Activated CD4-positive, alpha-beta memory T cell treated with anti-CD3 and anti-CD28 coated beads, Interleukin-2, amount 10 ng/mL, durations not matched to agents 7 days and 5 days (primary cell): Measurements from ENCODE around the gene FSD1. TPM values are rescaled to one million over a fixed set of nuclear protein-coding genes. Genes with fewer than 3 reads are reported as not detected.

ENCODE experiments used
- CTCF ChIA-PET: fragments of 350-600 bp; sonication (Branson Sonifier 250); formaldehyde crosslinking; loops from one replicate; lab custom pipeline; 2021; ENCODE audit warnings: antibody characterized with exemption, inconsistent platforms; lab: Charles Lee
- POLR2A ChIA-PET: fragments of 350-600 bp; sonication (Branson Sonifier 250); formaldehyde crosslinking; loops from one replicate; lab custom pipeline; 2021; ENCODE audit warnings: antibody characterized with exemption; lab: Charles Lee
- DNase-seq: peaks from one replicate; pipeline ENCODE4 v3.0.0-alpha.2; 2020
- H3K27ac Mint-ChIP-seq: one replicate; pipeline ENCODE4 v1.8.0; 2021; ENCODE audit warnings: mild to moderate bottlenecking, mixed read lengths
- H3K27me3 Mint-ChIP-seq: one replicate; pipeline ENCODE4 v1.8.0; 2021; ENCODE audit warnings: mixed read lengths
- H3K36me3 Mint-ChIP-seq: one replicate; pipeline ENCODE4 v1.8.0; 2021; ENCODE audit warnings: low read depth, mixed read lengths
- H3K4me1 Mint-ChIP-seq: one replicate; pipeline ENCODE4 v1.8.0; 2021; ENCODE audit warnings: mixed read lengths
- H3K4me3 Mint-ChIP-seq: one replicate; pipeline ENCODE4 v1.8.0; 2021; ENCODE audit warnings: mild to moderate bottlenecking, mixed read lengths
- H3K9me3 Mint-ChIP-seq: one replicate; pipeline ENCODE4 v1.8.0; 2021; ENCODE audit warnings: mixed read lengths
- total RNA-seq, 2 experiments: library from RNA; stranded (reverse); gene quantifications; one replicate each; pipeline ENCODE4 v1.2.3, GENCODE V29; 2021

FSD1 gene
- total RNA-seq, 2 experiments from 2014 or later = 3.2 to 3.4 TPM

DNA sequence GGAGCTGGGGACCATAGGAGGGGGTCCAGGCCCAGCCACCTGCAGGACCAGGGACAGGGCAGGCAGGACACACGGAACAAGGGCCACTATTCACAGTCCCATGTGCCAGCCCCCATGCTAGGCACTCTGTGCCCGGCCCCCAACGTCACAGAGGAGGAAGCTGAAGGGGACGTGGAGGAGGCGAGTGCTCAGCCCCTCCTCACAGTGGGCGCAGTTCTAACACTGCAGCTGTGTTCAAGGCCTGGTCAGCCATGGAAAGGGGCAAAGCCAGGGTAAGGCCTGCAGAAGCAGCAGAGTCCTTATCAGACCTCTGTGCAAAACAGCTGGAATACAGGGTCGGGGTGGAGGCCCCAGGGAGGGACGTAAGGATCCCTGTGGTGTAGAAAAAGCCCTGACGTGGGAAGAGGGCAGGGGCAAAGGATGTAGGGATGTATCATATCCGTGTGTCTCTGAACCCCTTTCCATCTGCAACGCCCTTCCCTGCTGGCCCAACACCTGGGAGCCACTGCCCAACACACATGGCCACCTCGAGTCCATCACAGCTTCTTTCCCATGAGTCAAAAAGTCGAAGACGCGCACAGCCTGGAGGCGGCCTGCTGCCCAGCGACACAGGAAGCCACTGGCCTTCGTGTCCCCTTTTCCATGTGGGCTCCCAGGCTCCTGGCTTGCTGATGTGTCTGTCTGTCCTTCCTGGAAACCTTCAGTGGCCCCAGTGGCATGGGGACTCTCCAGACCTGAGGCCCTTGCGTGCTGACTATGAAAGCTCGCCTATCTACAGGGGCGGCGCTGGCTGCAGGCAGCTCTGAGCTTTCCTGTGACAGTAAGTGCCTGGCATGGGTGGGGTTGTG, 68.0 kb downstream of the FSD1 start:
- no peak for DNase-seq
- Mint-ChIP-seq H3K4me3 (no peak overlapping the region), H3K4me1 (peaks cover 81% of the 10 kb centered on the region), H3K36me3 (peaks cover 11% of the 10 kb centered on the region), H3K27ac (peak overlapping the region; percentile 45), H3K9me3 (no peaks in the 10 kb centered on the region), H3K27me3 (no peaks in the 10 kb centered on the region)
- CTCF ChIA-PET = interaction anchor here (0.9 to 1.1 kb wide), 3 partner anchors 20 to 28 kb away, joined by 3 to 4 read pairs (median 3); partner anchors contain the start of gene SH3GL1
- POLR2A ChIA-PET = no interaction called here

DNA sequence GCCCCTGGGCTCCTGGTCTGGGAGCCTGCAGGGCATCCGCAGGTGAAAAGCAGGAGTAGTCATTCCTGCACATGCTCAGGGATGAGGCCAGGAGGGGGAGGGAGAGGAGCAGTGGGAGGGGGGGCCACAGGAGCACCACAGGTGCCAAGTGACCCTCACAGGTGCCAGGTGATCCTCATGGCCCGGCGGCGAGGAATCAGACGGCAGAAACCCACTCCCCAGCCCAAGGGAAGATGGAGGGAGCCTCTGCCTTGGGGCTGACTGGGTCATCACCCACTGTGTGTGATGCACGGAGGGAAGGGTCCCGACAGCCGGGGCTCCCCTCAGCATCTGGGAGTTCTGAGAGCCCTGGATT, 68.6 kb downstream of the FSD1 start:
- POLR2A ChIA-PET = no interaction called here
- H3K27ac Mint-ChIP-seq = no peak overlapping the region

More for the DNA sequence above, 68.6 kb downstream of the FSD1 start:
- peaks cover 81% of the 10 kb centered on the region for H3K4me1 Mint-ChIP-seq
- no peaks in the 10 kb centered on the region for H3K27me3 Mint-ChIP-seq
- no peaks in the 10 kb centered on the region for H3K9me3 Mint-ChIP-seq
- peaks cover 11% of the 10 kb centered on the region for H3K36me3 Mint-ChIP-seq
- CTCF ChIA-PET = interaction anchor here (1.1 kb wide), 1 partner anchor 20 kb away, joined by 4 read pairs; no protein-coding TSS in a partner anchor
- no peak for DNase-seq
- H3K4me3 Mint-ChIP-seq = no peak overlapping the region

Other genes with a start within 250 kb of the FSD1 start
- 10 to 100 TPM; 53.1 to 53.5 TPM for gene ZBTB7A, start 237.7 kb upstream of the FSD1 start, total RNA-seq
- gene MAP2K2, start 180.5 kb upstream of the FSD1 start, total RNA-seq = 100 to 1,000 TPM; 186 to 202 TPM
- under 1 TPM; 0.15 to 0.38 TPM for gene CREB3L3, start 151.0 kb upstream of the FSD1 start, total RNA-seq
- gene SIRT6, start 122.0 kb upstream of the FSD1 start, total RNA-seq = 10 to 100 TPM; 37.0 to 37.7 TPM
- gene ANKRD24, start 121.9 kb upstream of the FSD1 start, total RNA-seq = 1 to 10 TPM; 1.3 TPM
- gene EBI3, start 75.1 kb upstream of the FSD1 start, total RNA-seq = 1 to 10 TPM; 4.0 TPM
- gene YJU2, start 57.5 kb upstream of the FSD1 start, total RNA-seq = 10 to 100 TPM; 21.7 to 25.3 TPM
- not detected for gene SHD, start 25.3 kb upstream of the FSD1 start, total RNA-seq
- gene TMIGD2, start 2.2 kb upstream of the FSD1 start, total RNA-seq = 1 to 10 TPM; 2.6 to 4.0 TPM
- 1 to 10 TPM; 8.3 to 8.6 TPM for gene STAP2, start 34.2 kb downstream of the FSD1 start, total RNA-seq
- gene MPND, start 39.0 kb downstream of the FSD1 start, total RNA-seq = 10 to 100 TPM; 19.1 to 20.4 TPM
- gene SH3GL1, start 95.9 kb downstream of the FSD1 start, total RNA-seq = 10 to 100 TPM; 62.1 to 64.0 TPM
- gene CHAF1A, start 98.0 kb downstream of the FSD1 start, total RNA-seq = 10 to 100 TPM; 71.7 to 82.5 TPM
- 10 to 100 TPM; 49.6 to 50.1 TPM for gene UBXN6, start 153.2 kb downstream of the FSD1 start, total RNA-seq
- 10 to 100 TPM; 47.1 to 50.6 TPM for gene HDGFL2, start 167.7 kb downstream of the FSD1 start, total RNA-seq
- not detected for gene PLIN4, start 213.9 kb downstream of the FSD1 start, total RNA-seq
- gene PLIN5, start 230.6 kb downstream of the FSD1 start, total RNA-seq = not detected
- gene LRG1, start 235.4 kb downstream of the FSD1 start, total RNA-seq = under 1 TPM; 0.15 to 0.18 TPM